ENCODE results near the gene TENM3. TPM values are rescaled to one million over a fixed set of nuclear protein-coding genes. Genes with fewer than 3 reads are reported as not detected.

Gene TENM3
- polyA plus RNA-seq, 1 of the 3 experiments (the other 2 are of a cell fraction) = 10.4 TPM

GRCh38 chr4:182825786-182826185 is 582.6 kb downstream of the TENM3 start:
- TF ChIP-seq FOSL2 (IDR thresholded peaks at IDR 0.05; ENCODE audit: borderline replicate concordance, low read depth) (no peak), TCF12 (IDR thresholded peaks at IDR 0.05) (no peak), MAX (IDR thresholded peaks at IDR 0.05; ENCODE audit: low read depth) (no peak), GATA2 (CRISPR knock-in tag; IDR thresholded peaks at IDR 0.05) (no peak), TEAD4 (IDR thresholded peaks at IDR 0.05; ENCODE audit: borderline replicate concordance, insufficient read depth) (no peak), CTCF (IDR thresholded peaks at IDR 0.05) (no peak), FOXM1 (IDR thresholded peaks at IDR 0.05; ENCODE audit: low read depth) (no peak), EP300 (IDR thresholded peaks at IDR 0.05; ENCODE audit: borderline replicate concordance in 1 of 2, low read depth in 1 of 2, low read length in 1 of 2) (no peak)
- no peak for DNase-seq
- WGBS (ENCODE audit: low lambda C conversion rate) = 86% methylated on average over 9 of the region's 12 CpGs
- H3K27me3 ChIP-seq (ENCODE audit: insufficient read depth) = no peaks in the 10 kb centered on the region
- ChIA-PET POLR2A (no interaction called here), CTCF (no interaction called here)
- no peaks in the 10 kb centered on the region for H4K20me1 ChIP-seq (ENCODE audit: insufficient read depth)
- no peaks in the 10 kb centered on the region for H3F3A ChIP-seq (replicated peaks; ENCODE audit: insufficient read depth)
- no peaks in the 10 kb centered on the region for H3K36me3 ChIP-seq (replicated peaks in 1 of 2; ENCODE audit: control insufficient read depth in 1 of 2, insufficient read depth in 2 of 2, low read length in 1 of 2)
- H2AFZ ChIP-seq (ENCODE audit: low read depth) = no peak overlapping the region
- no peak overlapping the region for H3K27ac ChIP-seq (ENCODE audit: low read depth in 2 of 2, low read length in 1 of 2)
- H3K9me3 ChIP-seq = no peaks in the 10 kb centered on the region
- no peaks in the 10 kb centered on the region for H3K79me2 ChIP-seq (ENCODE audit: insufficient read depth)
- no peak overlapping the region for H3K4me2 ChIP-seq
- H3K9me2 ChIP-seq = no peaks in the 10 kb centered on the region
- no peak overlapping the region for H3K9ac ChIP-seq
- no peak overlapping the region for H3K4me3 ChIP-seq (ENCODE audit: low read depth in 2 of 2, low read length in 1 of 2)
- no peaks in the 10 kb centered on the region for H3K4me1 ChIP-seq (ENCODE audit: control insufficient read depth in 1 of 2, insufficient read depth in 2 of 2, low read depth in 1 of 2, low read length in 1 of 2)

- Histone ChIP-seq H3K36me3 (replicated peaks in 1 of 2; ENCODE audit: control insufficient read depth in 1 of 2, insufficient read depth in 2 of 2, low read length in 1 of 2) (no peaks in the 10 kb centered on the region), H3K9me2 (no peaks in the 10 kb centered on the region), H3K4me3 (ENCODE audit: low read depth in 2 of 2, low read length in 1 of 2) (no peak overlapping the region), H3K27ac (ENCODE audit: low read depth in 2 of 2, low read length in 1 of 2) (no peak overlapping the region), H3K9me3 (no peaks in the 10 kb centered on the region), H3F3A (replicated peaks; ENCODE audit: insufficient read depth) (no peaks in the 10 kb centered on the region), H3K4me1 (ENCODE audit: control insufficient read depth in 1 of 2, insufficient read depth in 2 of 2, low read depth in 1 of 2, low read length in 1 of 2) (no peaks in the 10 kb centered on the region), H3K27me3 (ENCODE audit: insufficient read depth) (no peaks in the 10 kb centered on the region), H3K9ac (no peak overlapping the region), H4K20me1 (ENCODE audit: insufficient read depth) (no peaks in the 10 kb centered on the region), H2AFZ (ENCODE audit: low read depth) (no peak overlapping the region), H3K79me2 (ENCODE audit: insufficient read depth) (no peaks in the 10 kb centered on the region), H3K4me2 (no peak overlapping the region)
- POLR2A ChIA-PET = no interaction called here
- 84% methylated on average over 12 of the region's 13 CpGs for WGBS (ENCODE audit: low lambda C conversion rate)
- CTCF ChIA-PET = no interaction called here
- no peak for DNase-seq
- TF ChIP-seq USF2 (IDR thresholded peaks at IDR 0.05; ENCODE audit: borderline replicate concordance, low read depth, low read length) = no peak
- no peak for TF ChIP-seq USF1 (IDR thresholded peaks at IDR 0.05; ENCODE audit: borderline replicate concordance, low read depth)
- TF ChIP-seq REST (IDR thresholded peaks at IDR 0.05; ENCODE audit: low read depth, low read length) = no peak
- no peak for TF ChIP-seq EP300 (IDR thresholded peaks at IDR 0.05; ENCODE audit: borderline replicate concordance in 1 of 2, low read depth in 1 of 2, low read length in 1 of 2)
- TF ChIP-seq POLR2AphosphoS5 (IDR thresholded peaks at IDR 0.05; ENCODE audit: low read depth, low read length) = no peak
- no peak for TF ChIP-seq NFIC (IDR thresholded peaks at IDR 0.05; ENCODE audit: borderline replicate concordance)
- TF ChIP-seq RCOR1 (IDR thresholded peaks at IDR 0.05; ENCODE audit: low read length) = no peak
- no peak for TF ChIP-seq RFX5 (IDR thresholded peaks at IDR 0.05; ENCODE audit: low read length)
- no peak for TF ChIP-seq FOXJ3 (CRISPR knock-in tag; IDR thresholded peaks at IDR 0.05)
- TF ChIP-seq NRF1 (IDR thresholded peaks at IDR 0.05; ENCODE audit: low read depth, low read length) = no peak
- TF ChIP-seq GATA2 (CRISPR knock-in tag; IDR thresholded peaks at IDR 0.05) = no peak
- no peak for TF ChIP-seq GABPA (IDR thresholded peaks at IDR 0.05; ENCODE audit: low read depth)
- TF ChIP-seq YY1 (IDR thresholded peaks at IDR 0.05; ENCODE audit: low read depth) = no peak
- no peak for TF ChIP-seq SIN3A (IDR thresholded peaks at IDR 0.05; ENCODE audit: borderline replicate concordance, low read depth, low read length)
- TF ChIP-seq MXI1 (IDR thresholded peaks at IDR 0.05; ENCODE audit: low read depth, low read length) = no peak
Observed at GRCh38 chr4:182826391-182826790, 583.2 kb downstream of the TENM3 start.
